HCT116 (cell line): ENCODE data around the gene FKBP1C. TPM values are rescaled to one million over a fixed set of nuclear protein-coding genes. Genes with fewer than 3 reads are reported as not detected.
A peak's percentile ranks its signal among the peaks of the same experiment; 100 is the strongest.

Experiments
- ATAC-seq: fragments of 200-7000 bp; cut with Tn5 transposase; 2 replicates; pipeline ENCODE4 v1.9.1; 2020; ENCODE audit warnings: mild to moderate bottlenecking, moderate library complexity
- BruUV-seq: library from RNA; stranded (reverse); fragments of 400-500 nt; replicated peaks from 2 replicates; lab custom pipeline; 2021; lab: Mats Ljungman, UMichigan
- CTCF ChIA-PET: fragments of 300-600 bp; sonication (Branson Sonifier 250); formaldehyde crosslinking; loops from one replicate; lab custom pipeline; 2021; ENCODE audit warnings: antibody characterized with exemption; lab: Charles Lee
- POLR2A ChIA-PET: fragments of 300-600, 350-600 bp; sonication (Branson Sonifier 250); formaldehyde crosslinking; loops from one replicate; lab custom pipeline; 2021; ENCODE audit warnings: antibody characterized with exemption; lab: Charles Lee
- RAD21 ChIA-PET, 2 experiments: fragments of 300-600 bp; sonication (Branson Sonifier 250); formaldehyde crosslinking; loops; one replicate each; lab custom pipeline; 2023; ENCODE audit warnings: low total read pairs in 2 of 2; ENCODE audit not compliant: uncharacterized antibody in 2 of 2, unreplicated experiment in 2 of 2, low non-redundant PET in 1 of 2; lab: Charles Lee
- DNase-seq: peaks from one replicate; pipeline ENCODE4 v3.0.0-alpha.2; 2010; ENCODE audit warnings: low read depth, low spot score
- H2AFZ ChIP-seq: fragments of 200-600 bp; shearing (Covaris generic), sonication (generic); 2 replicates; pipeline ENCODE4 v1.6.1; 2017; ENCODE audit warnings: low read depth, mixed run types, mixed read lengths, antibody characterized with exemption, low read length; ENCODE audit not compliant: poor library complexity, severe bottlenecking
- H3K27ac ChIP-seq: 2 replicates; pipeline ENCODE4 v1.5.1; 2012; ENCODE audit warnings: low read depth, low read length
- H3K27me3 ChIP-seq: fragments of 200-600 bp; sonication (generic); 2 replicates; pipeline ENCODE4 v1.6.1; 2016; ENCODE audit warnings: mixed run types, low read length, mixed read lengths; ENCODE audit not compliant: insufficient read depth
- H3K36me3 ChIP-seq, 2 experiments: fragments of 200-500 bp in 1 of 2; fragments of 200-600 bp in 1 of 2; sonication (Bioruptor generic) in 1 of 2; sonication (generic) in 1 of 2; 2 replicates each; pipeline versions ENCODE4 v1.5.1 to v1.6.1; 2014 to 2016; ENCODE audit warnings: low read length in 2 of 2, inconsistent platforms in 1 of 2, mixed read lengths in 1 of 2, mixed run types in 1 of 2; ENCODE audit not compliant: insufficient read depth in 2 of 2, control insufficient read depth in 1 of 2
- H3K4me1 ChIP-seq, 2 experiments: fragments of 200-600 bp in 1 of 2; sonication (generic) in 1 of 2; 2 replicates each; pipeline versions ENCODE4 v1.5.1 to v1.6.1; 2012 to 2017; ENCODE audit warnings: low read length in 2 of 2, inconsistent platforms in 1 of 2, mild to moderate bottlenecking in 1 of 2, mixed read lengths in 1 of 2, mixed run types in 1 of 2, moderate library complexity in 1 of 2; ENCODE audit not compliant: insufficient read depth in 2 of 2, control insufficient read depth in 1 of 2
- H3K4me2 ChIP-seq: fragments of 200-600 bp; sonication (generic); 2 replicates; pipeline ENCODE4 v1.6.1; 2017; ENCODE audit warnings: mixed run types, low read length, mixed read lengths
- H3K4me3 ChIP-seq, 2 experiments: fragments of 200-600 bp in 1 of 2; sonication (generic) in 1 of 2; replicated peaks in 1 of 2; 2 replicates each; pipeline ENCODE4 v1.5.1; 2011 to 2016; ENCODE audit warnings: low read length in 2 of 2, control low read depth in 1 of 2, low read depth in 1 of 2, mild to moderate bottlenecking in 1 of 2, mixed read lengths in 1 of 2, mixed run types in 1 of 2
- H3K79me2 ChIP-seq: fragments of 200-600 bp; sonication (generic); 2 replicates; pipeline ENCODE4 v1.6.1; 2017; ENCODE audit warnings: mild to moderate bottlenecking, mixed run types, low read length, moderate library complexity, mixed read lengths; ENCODE audit not compliant: insufficient read depth
- H3K9ac ChIP-seq: fragments of 200-600 bp; sonication (generic); 2 replicates; pipeline ENCODE4 v1.6.1; 2016; ENCODE audit warnings: low read length, mixed read lengths
- H3K9me2 ChIP-seq: fragments of 200-600 bp; sonication (generic), shearing (Covaris generic); 2 replicates; pipeline ENCODE4 v1.6.1; 2017; ENCODE audit warnings: mixed run types, mild to moderate bottlenecking, moderate library complexity; ENCODE audit not compliant: insufficient read depth
- H3K9me3 ChIP-seq, 2 experiments: fragments of 200-500 bp in 1 of 2; fragments of 200-600 bp in 1 of 2; sonication (Bioruptor generic) in 1 of 2; sonication (generic) in 1 of 2; 2 replicates each; pipeline ENCODE4 v1.6.1; 2014 to 2017; ENCODE audit warnings: low read length in 2 of 2, mixed read lengths in 2 of 2, inconsistent platforms in 1 of 2, low read depth in 1 of 2, mild to moderate bottlenecking in 1 of 2, mixed run types in 1 of 2, moderate library complexity in 1 of 2; ENCODE audit not compliant: control insufficient read depth in 1 of 2, insufficient read depth in 1 of 2
- H4K20me1 ChIP-seq: fragments of 200-600 bp; sonication (generic), shearing (Covaris generic); 2 replicates; pipeline ENCODE4 v1.6.1; 2017; ENCODE audit warnings: mixed run types, mild to moderate bottlenecking, moderate library complexity; ENCODE audit not compliant: insufficient read depth
- CEBPB ChIP-seq: IDR thresholded peaks from 2 replicates; pipeline ENCODE4 v1.6.1; 2012; ENCODE audit warnings: low read depth
- ELF1 ChIP-seq: IDR thresholded peaks from 2 replicates; pipeline ENCODE4 v1.6.1; 2012; ENCODE audit warnings: low read depth, borderline replicate concordance
- FOSL1 ChIP-seq: IDR thresholded peaks from 2 replicates; pipeline ENCODE4 v1.6.1; 2012; ENCODE audit warnings: low read depth
- JUND ChIP-seq: IDR thresholded peaks from 2 replicates; pipeline ENCODE4 v1.6.1; 2012
- POLR2A ChIP-seq: IDR thresholded peaks from 2 replicates; pipeline ENCODE4 v1.7.0; 2011; ENCODE audit warnings: borderline replicate concordance; ENCODE audit not compliant: insufficient read depth, insufficient read length; ENCODE audit errors: extremely low read depth
- TCF7L2 ChIP-seq: IDR thresholded peaks from 2 replicates; pipeline ENCODE4 v1.7.0; 2011; ENCODE audit warnings: borderline replicate concordance, inconsistent platforms; ENCODE audit not compliant: insufficient read depth, insufficient read length; ENCODE audit errors: extremely low read depth
- YY1 ChIP-seq: IDR thresholded peaks from 2 replicates; pipeline ENCODE4 v1.6.1; 2011; ENCODE audit warnings: low read length, low read depth, moderate library complexity, mild to moderate bottlenecking; ENCODE audit not compliant: insufficient replicate concordance; ENCODE audit errors: extremely low read depth
- ZNF274 ChIP-seq: fragments of 200-500 bp; sonication (Bioruptor generic); IDR thresholded peaks from 2 replicates; pipeline ENCODE4 v1.6.1; 2014; ENCODE audit warnings: mild to moderate bottlenecking, low read depth, low read length, inconsistent platforms
- intact Hi-C: fragments of 100-400 bp; cut with micrococcal nuclease; formaldehyde crosslinking; loops from 2 replicates; pipeline ENCODE4 v1.10.0; 2022
- total RNA-seq: library from RNA; stranded (reverse); gene quantifications from one replicate; pipeline ENCODE4 v1.2.1, GENCODE V29; 2021; ENCODE audit not compliant: unreplicated experiment
- TF ChIP-seq, protein P1 (sequence below), 3 experiments: fragments of 200-600 bp in 1 of 3; sonication (generic) in 1 of 3; IDR thresholded peaks in 2 of 3; conservative IDR thresholded peaks in 1 of 3; 2 replicates each; pipeline ENCODE4 v1.5.1; 2012 to 2017; ENCODE audit warnings: low read depth in 2 of 3, low read length in 2 of 3, antibody characterized with exemption in 1 of 3, borderline replicate concordance in 1 of 3, control low read depth in 1 of 3, mild to moderate bottlenecking in 1 of 3, mixed read lengths in 1 of 3, mixed run types in 1 of 3, moderate library complexity in 1 of 3; ENCODE audit not compliant: insufficient read depth in 1 of 3
- TF ChIP-seq, protein P2 (sequence below): IDR thresholded peaks from 2 replicates; pipeline ENCODE4 v1.6.1; 2012; ENCODE audit warnings: low read depth

The FKBP1C gene
- total RNA-seq, 1 experiment from 2014 or later, result 1.6 TPM

DNA sequence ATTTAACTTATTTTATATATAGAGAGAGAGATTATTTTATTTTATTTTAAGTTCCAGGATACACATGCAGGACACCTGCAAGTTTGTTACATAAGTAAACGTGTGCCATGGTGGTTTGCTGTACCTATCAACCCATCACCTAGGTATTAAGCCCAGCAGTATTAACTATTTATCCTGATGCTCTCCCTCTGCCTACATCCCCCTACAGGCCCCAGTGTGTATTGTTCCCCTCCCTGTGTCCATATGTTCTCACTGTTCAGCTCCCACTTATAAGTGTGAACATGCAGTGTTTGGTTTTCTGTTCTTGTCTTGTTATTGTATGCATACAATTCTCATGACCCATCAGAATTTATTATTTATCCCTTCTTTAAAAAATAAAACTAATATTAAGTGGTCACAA is 34.6 kb downstream of the FKBP1C start:
- Histone ChIP-seq H3K9me2 (no peaks in the 10 kb centered on the region), H3K27me3 (no peaks in the 10 kb centered on the region), H3K36me3 (no peaks in the 10 kb centered on the region), H3K27ac (no peak overlapping the region), H3K4me1 (no peaks in the 10 kb centered on the region), H3K79me2 (no peaks in the 10 kb centered on the region), H2AFZ (no peak overlapping the region), H4K20me1 (no peaks in the 10 kb centered on the region), H3K4me2 (no peak overlapping the region), H3K9ac (no peak overlapping the region), H3K9me3 (no peaks in the 10 kb centered on the region), H3K4me3 (no peak overlapping the region)
- ChIA-PET POLR2A (no interaction called here), RAD21 (no interaction called here), CTCF (interaction anchor here (1.7 kb wide), 1 partner anchor 181 kb away, joined by 4 read pairs; no protein-coding TSS in a partner anchor)
- TF ChIP-seq FOSL1 (no peak), TCF7L2 (no peak), CEBPB (no peak), POLR2A (no peak)
- TF ChIP-seq, protein P1, sequence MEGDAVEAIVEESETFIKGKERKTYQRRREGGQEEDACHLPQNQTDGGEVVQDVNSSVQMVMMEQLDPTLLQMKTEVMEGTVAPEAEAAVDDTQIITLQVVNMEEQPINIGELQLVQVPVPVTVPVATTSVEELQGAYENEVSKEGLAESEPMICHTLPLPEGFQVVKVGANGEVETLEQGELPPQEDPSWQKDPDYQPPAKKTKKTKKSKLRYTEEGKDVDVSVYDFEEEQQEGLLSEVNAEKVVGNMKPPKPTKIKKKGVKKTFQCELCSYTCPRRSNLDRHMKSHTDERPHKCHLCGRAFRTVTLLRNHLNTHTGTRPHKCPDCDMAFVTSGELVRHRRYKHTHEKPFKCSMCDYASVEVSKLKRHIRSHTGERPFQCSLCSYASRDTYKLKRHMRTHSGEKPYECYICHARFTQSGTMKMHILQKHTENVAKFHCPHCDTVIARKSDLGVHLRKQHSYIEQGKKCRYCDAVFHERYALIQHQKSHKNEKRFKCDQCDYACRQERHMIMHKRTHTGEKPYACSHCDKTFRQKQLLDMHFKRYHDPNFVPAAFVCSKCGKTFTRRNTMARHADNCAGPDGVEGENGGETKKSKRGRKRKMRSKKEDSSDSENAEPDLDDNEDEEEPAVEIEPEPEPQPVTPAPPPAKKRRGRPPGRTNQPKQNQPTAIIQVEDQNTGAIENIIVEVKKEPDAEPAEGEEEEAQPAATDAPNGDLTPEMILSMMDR (IDR thresholded peaks at IDR 0.05 in 2 of 3, conservative IDR thresholded peaks at IDR 0.05 in 1 of 3; ENCODE audit: borderline replicate concordance in 1 of 3, insufficient read depth in 1 of 3, low read depth in 2 of 3, low read length in 2 of 3), result peak in 2 of 3 experiments; percentile 45 to 51; a peak in 4 of 6 replicates
- BruUV-seq, result no TSS peak
- DNase-seq (peak; percentile 3), ATAC-seq (peak; percentile 91)
- intact Hi-C loops, result no loop called here

DNA sequence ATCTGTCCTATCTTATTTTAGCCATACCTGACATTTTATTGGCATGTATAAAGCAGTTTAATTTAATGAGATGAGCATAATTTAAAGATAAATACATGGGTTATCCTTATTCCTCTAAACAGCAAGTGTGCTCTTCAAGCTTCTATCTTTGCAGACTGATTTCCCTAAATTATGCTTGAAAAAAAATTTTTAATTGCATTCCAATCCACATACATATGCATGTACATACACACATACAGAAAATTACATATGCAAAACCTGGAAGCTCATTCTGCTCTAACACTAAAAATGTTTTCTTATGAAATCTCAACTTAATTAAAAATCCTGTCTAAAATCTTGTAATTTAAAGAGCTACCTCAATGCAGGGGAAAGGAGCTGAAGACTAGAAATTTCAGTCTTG is 35.3 kb downstream of the FKBP1C start:
- CTCF ChIA-PET, result interaction anchor here (1.7 kb wide), 1 partner anchor 182 kb away, joined by 4 read pairs; no protein-coding TSS in a partner anchor
- H3K27ac ChIP-seq, result no peak overlapping the region
- H3K9ac ChIP-seq, result no peak overlapping the region
- H3K4me1 ChIP-seq, result no peaks in the 10 kb centered on the region
- no peaks in the 10 kb centered on the region for H4K20me1 ChIP-seq
- H3K9me3 ChIP-seq, result no peaks in the 10 kb centered on the region
- no TSS peak for BruUV-seq
- H3K36me3 ChIP-seq, result no peaks in the 10 kb centered on the region
- no peaks in the 10 kb centered on the region for H3K9me2 ChIP-seq
- H3K79me2 ChIP-seq, result no peaks in the 10 kb centered on the region
- no peak for DNase-seq
- H2AFZ ChIP-seq, result no peak overlapping the region
- no peak overlapping the region for H3K4me3 ChIP-seq
- RAD21 ChIA-PET, result no interaction called here
- no peak for TF ChIP-seq ELF1
- no peak for TF ChIP-seq YY1
- TF ChIP-seq, protein P2, sequence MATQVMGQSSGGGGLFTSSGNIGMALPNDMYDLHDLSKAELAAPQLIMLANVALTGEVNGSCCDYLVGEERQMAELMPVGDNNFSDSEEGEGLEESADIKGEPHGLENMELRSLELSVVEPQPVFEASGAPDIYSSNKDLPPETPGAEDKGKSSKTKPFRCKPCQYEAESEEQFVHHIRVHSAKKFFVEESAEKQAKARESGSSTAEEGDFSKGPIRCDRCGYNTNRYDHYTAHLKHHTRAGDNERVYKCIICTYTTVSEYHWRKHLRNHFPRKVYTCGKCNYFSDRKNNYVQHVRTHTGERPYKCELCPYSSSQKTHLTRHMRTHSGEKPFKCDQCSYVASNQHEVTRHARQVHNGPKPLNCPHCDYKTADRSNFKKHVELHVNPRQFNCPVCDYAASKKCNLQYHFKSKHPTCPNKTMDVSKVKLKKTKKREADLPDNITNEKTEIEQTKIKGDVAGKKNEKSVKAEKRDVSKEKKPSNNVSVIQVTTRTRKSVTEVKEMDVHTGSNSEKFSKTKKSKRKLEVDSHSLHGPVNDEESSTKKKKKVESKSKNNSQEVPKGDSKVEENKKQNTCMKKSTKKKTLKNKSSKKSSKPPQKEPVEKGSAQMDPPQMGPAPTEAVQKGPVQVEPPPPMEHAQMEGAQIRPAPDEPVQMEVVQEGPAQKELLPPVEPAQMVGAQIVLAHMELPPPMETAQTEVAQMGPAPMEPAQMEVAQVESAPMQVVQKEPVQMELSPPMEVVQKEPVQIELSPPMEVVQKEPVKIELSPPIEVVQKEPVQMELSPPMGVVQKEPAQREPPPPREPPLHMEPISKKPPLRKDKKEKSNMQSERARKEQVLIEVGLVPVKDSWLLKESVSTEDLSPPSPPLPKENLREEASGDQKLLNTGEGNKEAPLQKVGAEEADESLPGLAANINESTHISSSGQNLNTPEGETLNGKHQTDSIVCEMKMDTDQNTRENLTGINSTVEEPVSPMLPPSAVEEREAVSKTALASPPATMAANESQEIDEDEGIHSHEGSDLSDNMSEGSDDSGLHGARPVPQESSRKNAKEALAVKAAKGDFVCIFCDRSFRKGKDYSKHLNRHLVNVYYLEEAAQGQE, result no peak
- no peak for TF ChIP-seq ZNF274
- TF ChIP-seq JUND, result no peak
- no peak for ATAC-seq
- no peaks in the 10 kb centered on the region for H3K27me3 ChIP-seq
- POLR2A ChIA-PET, result no interaction called here
- H3K4me2 ChIP-seq, result no peak overlapping the region
- intact Hi-C loops, result no loop called here
